Endothelial cell of umbilical vein (primary cell): Measurements from ENCODE around the gene PGA3.

Experiments
- CTCF ChIP-seq, 2 donors: IDR thresholded peaks; 1 replicate in 1 of 2; 2 replicates in 1 of 2; pipeline ENCODE4 v1.5.1; 2011; ENCODE audit warnings: low read length in 2 of 2, mild to moderate bottlenecking in 2 of 2, moderate library complexity in 2 of 2, control low read depth in 1 of 2, inconsistent platforms in 1 of 2, low read depth in 1 of 2; ENCODE audit not compliant: insufficient read depth in 1 of 2; ENCODE audit errors: extremely low read depth in 1 of 2
- EZH2 ChIP-seq: IDR thresholded peaks from 2 replicates; pipeline ENCODE4 v1.6.1; 2012; ENCODE audit warnings: borderline replicate concordance, low read depth, mild to moderate bottlenecking, moderate library complexity, low read length, inconsistent platforms; ENCODE audit not compliant: severe bottlenecking
- FOS ChIP-seq: IDR thresholded peaks from 2 replicates; pipeline ENCODE4 v1.6.1; 2011; ENCODE audit warnings: mild to moderate bottlenecking, low read length, moderate library complexity, borderline replicate concordance; ENCODE audit not compliant: insufficient read depth
- GATA2 ChIP-seq: IDR thresholded peaks from 2 replicates; pipeline ENCODE4 v1.7.0; 2011; ENCODE audit warnings: low read depth, mild to moderate bottlenecking, moderate library complexity, mixed read lengths, low read length; ENCODE audit not compliant: insufficient read length, insufficient read depth
- MYC ChIP-seq: IDR thresholded peaks from one replicate; pipeline ENCODE4 v1.6.1; 2011; ENCODE audit warnings: mild to moderate bottlenecking, low read depth, low read length
- POLR2A ChIP-seq: IDR thresholded peaks from 2 replicates; pipeline ENCODE4 v1.6.1; 2012; ENCODE audit warnings: low read depth, mild to moderate bottlenecking, control low read depth, low read length
- POLR2AphosphoS5 ChIP-seq: IDR thresholded peaks from 2 replicates; pipeline ENCODE4 v1.6.1; 2012; ENCODE audit warnings: low read depth, mild to moderate bottlenecking, control low read depth, low read length, moderate library complexity; ENCODE audit not compliant: insufficient read depth

- TF ChIP-seq CTCF (IDR thresholded peaks at IDR 0.05; ENCODE audit: extremely low read depth in 1 of 2, insufficient read depth in 1 of 2, low read depth in 1 of 2, low read length in 2 of 2): no peak
- TF ChIP-seq EZH2: no peak
- no peak for TF ChIP-seq POLR2AphosphoS5
- no peak for TF ChIP-seq MYC
- TF ChIP-seq FOS: no peak
- TF ChIP-seq GATA2: no peak
- TF ChIP-seq POLR2A: no peak
These were observed 39.4 kb upstream of the PGA3 start for GRCh38 chr11:61163714-61164605.
